GM21423 (cell line): ENCODE data around the gene LMNTD2.

Experiments
- ATAC-seq: cut with Tn5 transposase; IDR thresholded peaks from one replicate; pipeline ENCODE4 v1.9.1; 2021; ENCODE audit warnings: mild to moderate bottlenecking, moderate library complexity; ENCODE audit not compliant: unreplicated experiment

The LMNTD2 gene

GRCh38 chr11:560305-561147 lies at the start of gene LMNTD2, which contains the start of gene RASSF7:
Gene LMNTD2 (minus strand): TSS chr11:560738. CDS start chr11:560716, 22 bp downstream.
Gene RASSF7 (plus strand): TSS chr11:560970. CDS start chr11:561769, 799 bp downstream.
- ATAC-seq, result peak; percentile 78

GRCh38 chr11:609341-609811 lies 48.8 kb upstream of the LMNTD2 start:
- no peak for ATAC-seq

GRCh38 chr11:608791-609251 lies 48.3 kb upstream of the LMNTD2 start:
- no peak for ATAC-seq

- no peak for ATAC-seq
Measured at GRCh38 chr11:607971-608659, 47.6 kb upstream of the LMNTD2 start.

GRCh38 chr11:607020-607780 lies 46.7 kb upstream of the LMNTD2 start:
- ATAC-seq, result no peak

GRCh38 chr11:606245-606644 lies 45.7 kb upstream of the LMNTD2 start:
- no peak for ATAC-seq

- no peak for ATAC-seq
Measured at GRCh38 chr11:605286-606129, 45.0 kb upstream of the LMNTD2 start.

GRCh38 chr11:603154-603553 lies 42.6 kb upstream of the LMNTD2 start:
- no peak for ATAC-seq

GRCh38 chr11:601573-602245 lies 41.2 kb upstream of the LMNTD2 start:
- ATAC-seq, result no peak

- ATAC-seq, result no peak
Measured at GRCh38 chr11:598005-598680, 37.6 kb upstream of the LMNTD2 start.

GRCh38 chr11:597166-597725 lies 36.7 kb upstream of the LMNTD2 start:
- no peak for ATAC-seq

GRCh38 chr11:596374-596773 lies 35.8 kb upstream of the LMNTD2 start:
- no peak for ATAC-seq

GRCh38 chr11:595400-595799 lies 34.9 kb upstream of the LMNTD2 start:
- ATAC-seq, result no peak

- no peak for ATAC-seq
Measured at GRCh38 chr11:593347-593746, 32.8 kb upstream of the LMNTD2 start.

GRCh38 chr11:592918-593317 lies 32.4 kb upstream of the LMNTD2 start:
- no peak for ATAC-seq

- ATAC-seq, result no peak
Measured at GRCh38 chr11:592501-592900, 32.0 kb upstream of the LMNTD2 start.

- no peak for ATAC-seq
Measured at GRCh38 chr11:590997-591396, 30.5 kb upstream of the LMNTD2 start.

- no peak for ATAC-seq
Measured at GRCh38 chr11:589798-590197, 29.3 kb upstream of the LMNTD2 start.

- ATAC-seq, result no peak
Measured at GRCh38 chr11:587978-588380, 27.4 kb upstream of the LMNTD2 start.
